GM18519 (cell line): ENCODE data around the gene WNT7A.

Experiments
- ATAC-seq: cut with Tn5 transposase; IDR thresholded peaks from one replicate; pipeline ENCODE4 v1.9.1; 2021; ENCODE audit warnings: mild to moderate bottlenecking, moderate library complexity; ENCODE audit not compliant: unreplicated experiment, low FRiP score

Gene WNT7A

DNA sequence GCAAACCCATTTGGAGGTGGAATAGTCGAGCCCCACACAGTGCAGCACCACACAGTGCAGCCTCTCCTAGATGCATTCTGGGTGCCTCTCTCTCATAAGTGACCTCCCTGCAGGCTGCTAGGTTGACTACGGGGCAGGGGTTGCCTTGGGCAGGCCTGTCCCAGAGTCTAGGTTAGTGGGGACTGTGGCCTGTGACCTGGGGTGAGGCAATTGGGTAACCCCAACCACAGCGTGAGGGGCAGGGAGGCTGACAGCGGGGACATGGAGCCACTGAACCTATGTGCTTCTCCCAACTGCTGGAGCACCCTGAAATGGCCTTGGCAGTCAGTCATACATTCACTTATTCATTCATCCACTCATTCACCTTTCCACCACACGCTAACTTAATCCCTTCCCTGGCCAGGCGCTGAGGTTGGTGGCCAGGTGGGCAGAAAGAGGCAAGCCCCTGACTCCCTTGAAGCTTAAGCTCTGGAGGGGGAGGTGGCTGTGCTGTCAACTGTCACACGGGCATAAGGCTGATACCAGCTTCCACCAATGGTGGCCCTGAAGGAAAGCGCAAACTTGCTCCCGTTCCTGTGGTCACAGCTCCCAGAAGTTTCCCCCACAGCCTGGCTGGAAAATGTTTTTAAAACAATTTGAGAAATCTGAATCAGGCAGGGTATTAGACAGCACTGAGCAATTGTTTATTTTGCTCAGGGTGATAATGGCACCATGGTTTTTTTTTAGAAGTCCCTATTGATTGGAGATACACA is 46.2 kb downstream of the WNT7A start:
- ATAC-seq, result no peak

DNA sequence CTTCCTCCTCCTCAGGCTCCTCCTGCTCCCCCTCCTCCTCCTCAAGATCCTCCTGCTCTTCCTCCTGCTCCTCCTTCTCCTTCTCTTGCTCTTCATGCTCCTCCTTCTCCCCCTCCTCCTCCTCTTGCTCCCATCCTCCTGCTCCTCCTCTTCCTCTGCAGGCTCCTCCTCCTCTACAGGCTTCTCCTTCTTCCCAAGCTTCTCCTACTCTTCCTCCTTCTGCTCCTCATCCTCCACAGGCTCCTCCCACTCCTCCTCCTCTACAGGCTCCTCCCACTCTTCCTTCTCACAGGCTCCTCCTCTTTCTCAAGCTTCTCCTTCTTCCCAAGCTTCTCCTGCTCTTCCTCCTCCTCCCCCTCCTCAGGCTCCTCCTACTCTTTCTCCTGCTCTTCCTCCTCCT is 47.7 kb downstream of the WNT7A start:
- ATAC-seq, result no peak

DNA sequence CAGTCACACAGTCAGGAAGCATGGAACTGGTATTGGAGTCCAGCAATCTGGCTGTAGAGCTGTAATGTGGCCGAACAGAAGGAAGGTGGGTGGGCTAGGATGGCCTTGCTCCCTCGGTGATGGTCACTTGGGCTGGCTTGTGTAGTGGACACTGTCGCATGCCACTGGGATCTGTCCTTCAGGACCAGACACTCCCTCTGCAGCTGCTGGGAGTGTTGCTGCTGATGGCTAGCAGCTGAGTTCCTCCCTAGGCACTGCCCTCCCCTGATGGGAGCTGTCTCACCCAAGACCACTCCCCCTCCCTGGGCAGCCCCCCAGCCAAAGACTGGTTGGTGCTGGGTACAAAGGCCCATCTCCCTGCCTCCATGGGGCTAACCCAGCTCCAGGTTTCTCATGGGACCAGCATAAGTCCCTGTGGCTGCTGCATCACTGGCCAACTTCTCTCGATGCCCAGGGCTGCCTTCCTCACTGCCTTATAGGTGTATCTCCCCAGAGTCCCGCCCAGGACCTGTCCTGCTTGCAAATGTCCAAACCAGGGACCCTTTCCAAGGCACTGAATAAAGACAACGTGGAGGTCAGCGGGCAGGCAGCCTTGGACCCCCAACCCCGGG is 48.4 kb downstream of the WNT7A start:
- no peak for ATAC-seq

DNA sequence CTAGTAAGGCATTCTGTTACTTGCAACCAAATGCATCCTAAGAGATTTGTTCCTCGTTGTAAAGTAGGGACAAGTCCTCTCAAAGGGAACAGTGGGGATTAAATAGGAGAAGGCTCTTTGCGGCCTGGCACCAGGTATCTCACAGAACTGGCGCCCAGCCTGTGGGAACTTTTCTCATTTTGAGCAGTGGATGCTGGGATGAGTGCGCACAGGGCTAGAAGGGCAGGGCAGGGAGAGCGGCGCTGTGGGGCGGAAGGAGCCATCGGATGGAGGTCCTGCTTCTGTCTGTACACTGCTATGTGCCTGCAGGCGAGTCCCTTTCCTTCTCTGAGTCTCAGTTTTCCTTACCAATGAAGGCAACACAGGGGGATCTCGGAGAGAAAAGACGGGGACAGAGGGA is 50.6 kb downstream of the WNT7A start:
- ATAC-seq, result no peak

DNA sequence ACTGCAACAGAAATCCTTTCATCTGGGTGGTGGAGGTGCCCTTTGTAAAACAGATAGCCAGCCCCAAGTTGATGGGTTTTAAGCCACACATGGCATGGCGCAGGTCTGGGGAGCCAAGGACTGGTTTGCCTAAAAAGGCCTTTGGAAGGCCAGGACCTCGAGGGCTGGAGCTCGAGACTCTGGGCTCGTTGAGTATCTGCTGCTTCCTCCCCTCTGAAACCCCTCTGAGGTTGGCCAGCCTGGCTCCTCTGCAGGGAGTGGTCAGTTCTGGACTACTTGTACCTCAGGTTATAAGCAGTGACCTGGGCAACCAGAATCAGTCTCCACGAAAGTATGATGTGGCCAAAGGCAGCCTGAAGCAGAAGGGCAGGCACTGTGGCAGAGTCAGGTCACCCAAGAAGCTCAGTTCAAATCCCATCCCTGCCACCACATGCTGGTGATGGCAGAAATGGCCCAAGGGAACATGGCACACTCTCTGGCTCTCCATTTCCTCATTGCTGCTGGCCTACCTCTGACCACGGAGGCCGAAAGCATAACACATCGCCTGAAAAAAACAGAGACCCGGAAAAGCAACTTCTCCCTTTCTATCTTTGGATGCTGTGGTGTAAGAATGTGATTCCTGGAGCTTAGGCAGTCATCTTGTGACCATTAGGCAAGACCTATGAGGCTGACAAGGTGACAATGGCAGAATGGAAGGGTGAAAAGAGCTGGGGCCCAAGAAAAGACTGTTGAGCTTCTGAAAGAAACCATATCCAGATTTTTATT is 51.2 kb downstream of the WNT7A start:
- ATAC-seq, result no peak

DNA sequence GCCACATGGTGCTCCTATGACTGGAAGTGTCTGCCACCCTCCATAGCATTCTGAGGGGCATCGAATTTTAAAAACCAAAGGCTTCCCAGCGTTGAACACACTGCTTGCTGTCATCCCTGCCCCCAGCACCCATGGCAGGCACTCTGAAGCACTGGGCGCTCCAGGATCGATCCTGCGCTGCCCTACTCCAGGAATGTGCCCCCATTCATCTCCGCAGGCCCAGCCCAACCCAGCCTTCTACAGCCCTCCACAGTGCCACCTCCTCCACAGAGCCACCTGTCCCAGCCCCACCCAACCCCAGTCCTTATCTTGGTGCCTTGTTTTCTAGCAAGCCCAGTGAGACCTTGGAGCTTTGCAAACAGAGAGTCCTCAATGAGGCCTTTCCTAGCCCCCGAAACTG is 52.2 kb downstream of the WNT7A start:
- ATAC-seq, result no peak

DNA sequence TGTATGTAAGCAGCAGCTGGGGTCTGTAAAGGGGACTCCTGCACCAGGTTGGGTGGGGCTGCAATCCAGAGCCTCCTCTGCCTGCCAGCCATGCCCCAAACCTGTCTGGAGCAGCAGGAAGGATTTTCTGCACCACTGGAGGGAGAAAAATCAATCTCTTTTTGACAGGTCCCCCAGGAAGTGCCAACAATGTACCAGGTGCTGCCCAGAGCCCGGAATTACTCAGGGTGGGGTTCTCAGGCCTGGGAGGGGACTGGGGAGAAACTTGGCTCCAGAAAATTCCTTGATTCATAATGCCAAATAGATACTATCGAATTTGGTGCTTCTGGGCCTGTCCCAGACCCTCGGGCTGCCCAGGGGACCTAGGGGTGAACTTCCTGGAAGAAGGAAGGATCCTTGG is 52.6 kb downstream of the WNT7A start:
- ATAC-seq, result no peak

DNA sequence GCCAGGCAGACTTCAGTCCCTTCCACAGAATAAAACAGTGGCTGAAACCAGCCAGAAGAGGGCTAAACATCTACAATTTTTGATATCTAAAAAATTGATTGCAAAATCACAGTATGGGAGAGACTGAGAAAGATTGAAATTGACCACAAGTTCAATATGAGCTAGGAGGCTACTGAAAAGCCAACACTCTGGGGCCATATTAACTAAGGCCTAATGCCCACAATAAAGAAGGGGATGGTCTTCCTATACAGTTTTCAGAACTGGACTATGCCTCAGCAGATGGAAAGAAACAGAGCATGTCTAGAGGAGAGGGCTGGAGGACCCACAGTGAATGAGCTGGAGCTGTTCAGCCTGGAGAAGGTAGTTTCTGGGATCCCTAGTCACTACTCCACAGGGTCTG is 53.2 kb downstream of the WNT7A start:
- no peak for ATAC-seq

DNA sequence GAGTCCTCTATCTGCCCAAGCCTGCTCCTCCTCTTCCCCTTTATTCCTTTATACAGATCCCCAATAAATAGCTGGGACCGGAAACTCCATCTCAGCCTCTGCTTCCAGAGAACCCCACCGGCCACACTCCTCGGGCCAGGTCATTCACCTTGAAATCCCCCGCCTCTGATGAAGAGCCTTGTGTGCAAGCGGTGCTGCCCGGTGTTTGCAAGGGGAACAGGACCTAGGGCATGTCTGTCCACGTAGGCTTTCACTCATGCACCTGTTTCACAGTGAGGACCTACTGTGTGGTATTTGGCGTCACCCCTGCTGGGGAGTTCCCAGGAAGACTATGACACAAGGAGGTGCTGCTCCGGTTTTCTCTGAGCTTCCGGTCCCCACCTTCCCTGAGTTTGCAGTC is 54.0 kb downstream of the WNT7A start:
- ATAC-seq, result no peak

DNA sequence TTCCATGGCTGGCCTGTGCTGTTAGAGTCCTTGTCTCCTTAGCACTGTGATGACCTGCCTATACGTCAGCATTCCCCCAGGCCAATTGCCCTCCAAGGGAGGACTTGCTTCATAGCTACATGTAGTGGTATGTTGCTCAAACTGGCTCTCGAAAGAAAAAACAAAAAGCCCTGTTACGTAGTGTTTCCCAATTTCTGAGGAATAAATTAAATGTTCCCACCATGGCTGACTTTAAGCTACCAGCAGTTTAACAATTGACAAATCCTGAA is 54.6 kb downstream of the WNT7A start:
- ATAC-seq, result no peak

DNA sequence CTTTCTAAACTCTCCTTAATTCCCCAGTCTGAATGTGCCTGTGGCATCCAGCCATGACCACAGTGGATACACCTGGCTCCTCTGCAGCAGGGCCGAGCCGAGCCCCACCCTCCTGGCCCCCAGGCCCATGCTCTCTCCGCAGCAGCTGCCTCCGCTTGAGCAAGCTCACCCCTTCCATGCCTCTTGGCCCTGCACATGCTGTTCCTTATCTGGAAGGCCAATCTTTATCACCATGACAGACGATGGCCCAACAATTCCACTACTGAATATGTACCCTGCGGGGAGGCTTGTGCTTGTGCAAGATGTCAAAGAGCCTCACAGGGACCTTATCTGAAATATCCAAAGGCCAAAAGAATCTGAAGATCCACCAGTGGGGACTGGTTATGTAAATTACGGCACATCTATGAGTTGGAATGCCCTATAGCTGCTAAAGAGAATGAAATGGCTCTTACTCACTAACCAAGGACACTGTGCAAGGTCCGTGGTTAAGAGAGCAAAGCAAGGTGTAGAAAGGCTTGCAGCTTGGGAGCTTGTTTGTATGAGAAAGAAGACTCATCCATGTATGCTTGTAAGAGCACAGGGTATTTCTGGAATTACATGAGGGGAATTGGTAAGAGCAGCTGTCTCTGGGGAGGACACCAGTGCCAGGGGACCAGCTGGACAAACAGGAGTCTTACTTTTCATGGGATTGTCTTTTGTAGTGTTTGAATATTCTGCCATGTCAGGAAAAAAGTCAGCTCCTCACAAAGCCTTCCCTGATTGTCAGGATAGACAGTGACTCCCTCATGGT is 55.2 kb downstream of the WNT7A start:
- ATAC-seq, result no peak

DNA sequence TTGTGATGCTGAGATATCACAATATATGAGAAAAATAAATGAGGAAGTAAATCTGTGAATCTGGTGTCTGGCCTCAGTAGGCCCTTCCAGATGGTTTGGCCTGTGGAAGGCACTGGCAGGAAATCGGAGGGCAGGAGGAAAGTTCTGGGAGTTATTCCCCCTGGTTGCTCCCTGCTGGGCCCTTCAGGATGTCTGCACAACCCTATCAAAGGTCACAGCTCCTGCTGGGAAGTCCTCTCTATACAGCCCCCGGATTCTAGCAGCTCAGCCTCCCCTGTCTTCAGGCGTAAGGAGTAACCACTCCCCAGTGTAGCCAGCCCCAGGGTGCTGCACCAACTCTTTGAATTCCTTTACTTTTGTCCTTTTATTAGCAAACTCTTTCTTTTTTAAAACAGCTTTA is 56.2 kb downstream of the WNT7A start:
- ATAC-seq, result no peak

DNA sequence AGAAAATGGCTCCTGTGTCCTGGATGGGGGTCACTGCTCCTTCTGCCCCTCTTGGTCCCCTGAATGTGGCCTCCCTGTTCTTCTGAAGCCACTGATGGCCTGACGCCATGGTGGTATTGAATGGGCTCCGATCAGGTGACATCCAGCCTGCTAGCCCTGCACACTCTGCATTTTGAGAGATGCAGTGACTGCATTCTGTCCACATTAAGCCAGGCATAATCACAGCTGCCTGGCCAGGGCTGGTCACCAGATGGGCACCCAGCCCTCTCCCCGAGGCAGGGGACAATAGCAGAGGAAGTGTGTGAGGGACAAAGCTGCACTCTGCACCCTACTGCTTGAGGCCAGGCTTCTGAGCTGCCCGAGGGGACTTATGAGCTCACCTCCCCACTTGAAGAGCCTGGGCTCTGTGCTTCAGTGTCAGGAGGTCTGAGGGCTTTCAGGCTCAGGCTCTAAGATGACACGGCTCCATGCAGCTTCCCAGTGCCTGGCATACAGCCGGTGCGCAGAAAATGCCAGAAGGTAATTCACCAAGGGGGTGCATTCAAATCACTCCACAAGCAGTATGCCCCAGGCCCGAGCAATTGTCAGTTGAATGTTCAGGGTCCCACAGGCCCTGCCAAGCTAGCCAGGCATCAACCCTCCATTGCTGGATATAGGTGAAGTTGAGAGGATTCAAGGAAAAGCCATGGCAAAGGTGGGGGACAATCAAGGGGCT is 56.8 kb downstream of the WNT7A start:
- no peak for ATAC-seq

DNA sequence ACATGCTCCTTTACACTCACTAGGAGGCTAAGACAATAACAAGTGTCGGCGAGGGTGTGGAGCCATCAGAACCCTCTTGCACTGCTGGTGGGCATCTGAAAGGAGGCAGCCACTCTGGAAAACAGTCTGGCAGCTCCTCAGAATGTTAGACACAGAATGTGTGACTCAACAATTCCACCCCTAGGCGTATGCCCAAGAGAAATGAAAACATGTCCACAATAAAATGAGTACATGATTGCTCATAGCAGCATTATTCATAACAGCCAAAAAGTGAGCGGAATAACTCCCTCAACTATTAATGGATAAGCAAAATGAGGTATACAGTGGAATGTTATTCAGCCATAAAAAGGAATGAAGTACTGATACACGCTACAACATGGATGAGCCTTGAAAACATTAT is 57.8 kb downstream of the WNT7A start:
- no peak for ATAC-seq

DNA sequence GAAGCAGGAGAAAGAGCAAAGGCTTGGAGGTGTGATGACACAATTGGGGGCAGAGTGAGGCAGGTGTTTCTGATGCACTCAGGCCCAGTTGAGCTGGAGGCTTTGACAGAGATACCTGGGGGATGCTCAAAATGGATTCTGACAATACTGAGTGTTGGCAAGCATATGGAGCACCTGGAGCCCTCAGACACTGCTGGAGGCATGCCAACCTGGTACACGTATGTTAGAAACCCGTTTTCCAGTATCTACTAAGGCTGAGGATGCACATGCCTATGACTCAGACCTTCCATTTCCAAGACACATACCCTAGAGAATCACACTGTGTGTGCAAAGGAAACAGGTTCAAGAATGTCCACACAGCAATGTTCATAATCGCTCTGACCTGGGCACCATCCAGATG is 58.7 kb downstream of the WNT7A start:
- no peak for ATAC-seq

DNA sequence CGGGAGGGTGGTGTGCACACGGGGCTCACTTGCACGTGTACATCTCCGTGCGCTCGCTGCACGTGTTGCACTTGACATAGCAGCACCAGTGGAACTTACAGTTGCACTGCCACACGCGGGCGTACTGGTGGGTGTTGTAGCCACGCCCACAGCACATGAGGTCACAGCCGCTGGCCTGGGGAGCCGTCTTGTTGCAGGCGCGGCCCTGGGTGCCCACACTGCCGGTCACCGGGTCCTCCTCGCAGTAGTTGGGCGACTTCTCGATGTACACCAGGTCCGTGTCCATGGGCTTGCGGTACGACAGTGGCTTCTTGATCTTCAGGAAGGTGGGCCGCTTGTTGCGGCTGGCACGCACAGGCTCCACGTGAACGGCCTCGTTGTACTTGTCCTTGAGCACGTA is 61.0 kb downstream of the WNT7A start:
- ATAC-seq, result no peak

DNA sequence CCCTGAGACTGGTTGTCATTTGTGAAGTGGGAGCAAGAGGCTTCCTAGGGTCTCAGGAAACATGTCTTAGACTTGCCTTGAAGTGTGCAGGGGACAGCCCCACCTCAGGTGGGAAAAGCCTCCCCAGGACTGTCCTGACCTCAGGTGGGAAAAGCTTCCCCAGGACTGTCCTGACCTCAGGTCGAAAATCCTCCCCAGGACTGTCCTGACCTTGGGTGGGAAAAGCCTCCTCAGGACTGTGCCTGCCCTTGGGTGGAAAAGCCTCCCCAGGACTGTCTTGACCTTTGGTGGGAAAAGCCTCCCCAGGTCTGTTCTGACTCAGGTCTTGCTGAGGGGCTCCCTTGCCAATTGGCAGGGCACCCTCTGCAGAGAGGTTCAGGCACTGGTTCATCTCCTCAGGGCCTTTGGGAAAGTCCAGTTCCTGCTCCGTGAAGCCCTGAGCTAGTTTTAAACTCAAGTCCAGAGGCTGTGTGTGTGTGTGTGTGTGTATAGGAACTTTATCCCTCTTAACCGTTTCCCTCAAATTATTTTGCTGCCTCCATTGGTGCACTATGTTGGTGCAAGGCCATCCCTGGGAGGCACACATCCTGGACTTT is 64.7 kb downstream of the WNT7A start:
- ATAC-seq, result no peak

DNA sequence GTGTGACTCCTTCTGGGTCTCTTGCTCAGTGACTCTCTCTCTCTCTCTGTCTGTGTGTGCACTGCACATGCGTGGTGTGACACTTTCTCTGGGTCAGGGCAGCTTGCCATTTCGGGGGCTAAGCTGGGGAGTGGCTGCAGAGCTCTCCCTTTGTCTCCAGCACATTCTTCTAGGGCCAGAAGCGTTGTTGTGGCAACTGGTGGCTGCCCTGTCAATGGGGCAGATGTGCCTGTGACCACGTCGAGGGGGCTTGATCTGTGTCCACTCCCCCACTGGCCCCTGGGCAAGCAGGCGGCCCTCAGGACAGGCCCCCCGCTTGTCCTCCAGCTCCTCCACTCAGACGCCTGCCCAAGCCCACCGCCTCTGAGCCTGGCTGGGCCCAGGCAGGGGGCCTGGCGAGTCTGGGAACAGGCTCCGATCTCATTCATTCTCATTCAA is 67.8 kb downstream of the WNT7A start:
- ATAC-seq, result no peak

DNA sequence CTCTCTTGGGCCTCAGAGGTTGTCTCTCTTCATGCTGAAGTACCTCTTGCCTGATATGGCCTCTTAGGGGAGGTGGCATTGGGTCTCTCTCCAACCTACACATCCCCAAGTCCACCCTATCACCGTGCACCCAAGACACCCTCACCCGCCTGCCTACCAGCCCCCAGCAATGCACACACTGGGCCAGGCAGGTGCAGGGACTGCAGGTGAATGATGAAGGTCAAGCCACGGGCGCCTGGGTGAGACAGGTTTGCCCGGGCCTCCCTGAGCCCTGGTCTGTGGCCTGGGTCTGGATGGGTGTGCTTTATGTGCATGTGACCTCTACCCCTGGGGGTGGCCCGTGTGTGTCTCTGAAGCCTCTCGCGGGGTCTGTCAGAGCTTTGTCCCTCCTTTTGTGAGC is 68.3 kb downstream of the WNT7A start:
- ATAC-seq, result no peak

DNA sequence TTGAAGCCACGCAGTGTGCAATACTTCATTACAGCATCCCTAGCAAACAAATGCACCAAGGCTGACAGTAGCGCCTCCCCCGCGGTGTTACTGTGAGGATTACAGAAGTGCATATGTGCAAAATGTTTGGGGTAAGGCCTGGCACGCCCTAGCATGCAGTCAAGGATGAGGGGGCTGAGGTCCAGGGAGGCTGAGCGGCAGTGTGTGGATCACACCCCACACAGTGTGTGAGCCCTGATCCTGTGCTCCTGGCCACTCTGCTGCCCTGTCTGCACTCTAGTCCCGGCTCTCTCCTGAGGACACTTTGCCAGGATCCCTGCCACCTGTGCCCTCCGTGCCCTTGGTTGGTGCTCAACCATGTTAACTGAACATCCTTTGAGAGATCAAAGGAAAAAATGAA is 71.3 kb downstream of the WNT7A start:
- ATAC-seq, result no peak
